Ectodermal cell (in vitro differentiated cells): ENCODE results near the gene NPPC.

Experiments
- H3K27ac ChIP-seq: 2 replicates; pipeline ENCODE4 v1.7.0; 2013; ENCODE audit warnings: mild to moderate bottlenecking, low read depth, low read length; ENCODE audit not compliant: insufficient read depth, poor library complexity, severe bottlenecking
- H3K27me3 ChIP-seq: 2 replicates; pipeline ENCODE4 v1.7.0; 2013; ENCODE audit warnings: mild to moderate bottlenecking, low read length; ENCODE audit not compliant: insufficient read depth, control insufficient read depth, poor library complexity, severe bottlenecking
- H3K36me3 ChIP-seq: one replicate; pipeline ENCODE4 v1.7.0; 2013; ENCODE audit warnings: low read length; ENCODE audit not compliant: control insufficient read depth, insufficient read depth
- H3K4me1 ChIP-seq: one replicate; pipeline ENCODE4 v1.7.0; 2013; ENCODE audit warnings: low read length; ENCODE audit not compliant: control insufficient read depth, insufficient read depth
- H3K4me3 ChIP-seq: 2 replicates; pipeline ENCODE4 v1.7.0; 2013; ENCODE audit warnings: low read depth, low read length, control low read depth; ENCODE audit not compliant: insufficient read depth
- H3K9me3 ChIP-seq: 2 replicates; pipeline ENCODE4 v1.7.0; 2013; ENCODE audit warnings: mild to moderate bottlenecking, low read length, moderate library complexity; ENCODE audit not compliant: control insufficient read depth
- WGBS, 2 experiments: methylation state at CpG; one replicate each; pipeline ENCODE4 v1.1.7; 2013; ENCODE audit warnings: missing lambda C conversion rate in 2 of 2; 5-methylcytosine and 5-hydroxymethylcytosine counted together

Gene NPPC

GRCh38 chr2:231874944-231875343 lies 51.3 kb downstream of the NPPC start:
- H3K9me3 ChIP-seq = no peaks in the 10 kb centered on the region
- H3K36me3 ChIP-seq = no peaks in the 10 kb centered on the region
- H3K4me3 ChIP-seq = no peak overlapping the region
- H3K27me3 ChIP-seq = no peaks in the 10 kb centered on the region
- H3K27ac ChIP-seq = no peak overlapping the region
- WGBS, 2 experiments = 86 to 95% methylated on average over 1 of the region's 1 CpG
- H3K4me1 ChIP-seq = no peaks in the 10 kb centered on the region
